Stimulated activated CD8-positive, alpha-beta memory T cell treated with anti-CD3 and anti-CD28 coated beads, Interleukin-7, amount 100 ng/mL, for 24 hours (primary cell): Measurements from ENCODE around the gene RAP2B.
"Not testable (repeated sequence)": the region's sequence is repeated elsewhere in the genome, so short reads cannot be mapped to it uniquely, and the experiment has no call there.

Source experiments
- DNase-seq: peaks from one replicate; pipeline ENCODE4 v3.0.0-alpha.2; 2020; ENCODE audit warnings: low read depth

RAP2B gene

GRCh38 chr3:153161714-153162512, at the start of gene RAP2B:
TSS of gene RAP2B (plus strand) at chr3:153162226. CDS start at chr3:153162694, 468 bp downstream.
- peak; percentile 98 for DNase-seq

GRCh38 chr3:153113541-153113940, 48.5 kb upstream of the RAP2B start:
- no peak for DNase-seq

GRCh38 chr3:153114270-153114669, 47.8 kb upstream of the RAP2B start:
- DNase-seq, result not testable (repeated sequence)

- no peak for DNase-seq
Measured at GRCh38 chr3:153115326-153115725, 46.7 kb upstream of the RAP2B start.

- no peak for DNase-seq
Measured at GRCh38 chr3:153127788-153128187, 34.2 kb upstream of the RAP2B start.

- DNase-seq, result no peak
Measured at GRCh38 chr3:153129426-153129825, 32.6 kb upstream of the RAP2B start.

- DNase-seq, result no peak
Measured at GRCh38 chr3:153129866-153130265, 32.2 kb upstream of the RAP2B start.

- no peak for DNase-seq
Measured at GRCh38 chr3:153130312-153130977, 31.6 kb upstream of the RAP2B start.

- DNase-seq, result no peak
Measured at GRCh38 chr3:153137626-153138025, 24.4 kb upstream of the RAP2B start.

GRCh38 chr3:153138276-153139210, 23.5 kb upstream of the RAP2B start:
- peak; percentile 15 for DNase-seq

GRCh38 chr3:153142961-153143360, 19.1 kb upstream of the RAP2B start:
- DNase-seq, result no peak

GRCh38 chr3:153144071-153144470, 18.0 kb upstream of the RAP2B start:
- DNase-seq, result no peak

GRCh38 chr3:153144779-153145178, 17.2 kb upstream of the RAP2B start:
- DNase-seq, result no peak

GRCh38 chr3:153145454-153145853, 16.6 kb upstream of the RAP2B start:
- DNase-seq, result no peak

GRCh38 chr3:153146191-153147053, 15.6 kb upstream of the RAP2B start:
- no peak for DNase-seq

- no peak for DNase-seq
Measured at GRCh38 chr3:153150991-153151390, 11.0 kb upstream of the RAP2B start.

- not testable (repeated sequence) for DNase-seq
Measured at GRCh38 chr3:153155786-153156185, 6.2 kb upstream of the RAP2B start.

- DNase-seq, result no peak
Measured at GRCh38 chr3:153158189-153158588, 3.8 kb upstream of the RAP2B start.

- DNase-seq, result no peak
Measured at GRCh38 chr3:153158961-153159735, 2.9 kb upstream of the RAP2B start.

GRCh38 chr3:153159771-153160397, 2.1 kb upstream of the RAP2B start:
- no peak for DNase-seq
